Fibroblast of lung (primary cell): ENCODE data around the gene GPR15LG.

ENCODE experiments used
- EZH2 ChIP-seq: IDR thresholded peaks from 2 replicates; pipeline ENCODE4 v1.5.1; 2012; ENCODE audit warnings: low read length, control low read depth, mild to moderate bottlenecking; ENCODE audit errors: missing control alignments
- TF ChIP-seq, protein P1 (sequence below), 2 donors: IDR thresholded peaks in 1 of 2; conservative IDR thresholded peaks in 1 of 2; 1 replicate in 1 of 2; 2 replicates in 1 of 2; pipeline ENCODE4 v1.5.1; 2011 to 2012; ENCODE audit warnings: low read length in 2 of 2, control low read depth in 1 of 2, inconsistent platforms in 1 of 2, low read depth in 1 of 2, mild to moderate bottlenecking in 1 of 2

- TF ChIP-seq EZH2, result no peak
- TF ChIP-seq, protein P1, sequence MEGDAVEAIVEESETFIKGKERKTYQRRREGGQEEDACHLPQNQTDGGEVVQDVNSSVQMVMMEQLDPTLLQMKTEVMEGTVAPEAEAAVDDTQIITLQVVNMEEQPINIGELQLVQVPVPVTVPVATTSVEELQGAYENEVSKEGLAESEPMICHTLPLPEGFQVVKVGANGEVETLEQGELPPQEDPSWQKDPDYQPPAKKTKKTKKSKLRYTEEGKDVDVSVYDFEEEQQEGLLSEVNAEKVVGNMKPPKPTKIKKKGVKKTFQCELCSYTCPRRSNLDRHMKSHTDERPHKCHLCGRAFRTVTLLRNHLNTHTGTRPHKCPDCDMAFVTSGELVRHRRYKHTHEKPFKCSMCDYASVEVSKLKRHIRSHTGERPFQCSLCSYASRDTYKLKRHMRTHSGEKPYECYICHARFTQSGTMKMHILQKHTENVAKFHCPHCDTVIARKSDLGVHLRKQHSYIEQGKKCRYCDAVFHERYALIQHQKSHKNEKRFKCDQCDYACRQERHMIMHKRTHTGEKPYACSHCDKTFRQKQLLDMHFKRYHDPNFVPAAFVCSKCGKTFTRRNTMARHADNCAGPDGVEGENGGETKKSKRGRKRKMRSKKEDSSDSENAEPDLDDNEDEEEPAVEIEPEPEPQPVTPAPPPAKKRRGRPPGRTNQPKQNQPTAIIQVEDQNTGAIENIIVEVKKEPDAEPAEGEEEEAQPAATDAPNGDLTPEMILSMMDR (conservative IDR thresholded peaks at IDR 0.05 in 1 of 2, IDR thresholded peaks at IDR 0.05 in 1 of 2; ENCODE audit: low read depth in 1 of 2, low read length in 2 of 2), result no peak
Observed at GRCh38 chr10:84166620-84167288, 6.8 kb upstream of the GPR15LG start.
